Stimulated activated CD4-positive, alpha-beta T cell treated with anti-CD3 and anti-CD28 coated beads, TNF-alpha, amount 100 ng/mL, for 1 hour (primary cell): ENCODE data around the gene LILRB5.
"Not testable (repeated sequence)": the region's sequence is repeated elsewhere in the genome, so short reads cannot be mapped to it uniquely, and the experiment has no call there.

Experiments used
- DNase-seq, 3 donors: peaks; one replicate each; pipeline ENCODE4 v3.0.0-alpha.2; 2020; ENCODE audit warnings: low read depth in 3 of 3, low spot score in 1 of 3

Gene LILRB5

DNA sequence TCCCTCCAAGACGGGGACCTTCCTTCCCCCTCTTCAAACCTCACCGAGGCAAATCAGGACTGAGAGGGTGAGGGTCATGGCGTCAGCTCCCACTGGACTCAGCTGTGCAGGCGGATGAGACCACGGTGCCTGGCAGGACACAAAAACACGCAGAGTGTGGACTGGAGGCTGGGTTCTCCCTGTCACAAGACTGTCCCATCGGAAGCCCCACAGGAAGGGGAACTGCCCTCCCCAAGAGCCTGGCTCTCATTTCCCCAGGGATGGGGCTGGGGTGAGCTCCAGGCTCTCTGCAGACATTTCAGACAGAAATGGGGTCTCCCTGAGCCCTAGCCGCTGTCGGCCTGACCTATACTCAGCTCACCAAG, at the start of gene LILRB5:
Gene LILRB5, minus strand, starts transcription at position 158 of the 365 bp plus-strand sequence. Its CDS starts 80 bp downstream, at position 78.
- no peak for DNase-seq

DNA sequence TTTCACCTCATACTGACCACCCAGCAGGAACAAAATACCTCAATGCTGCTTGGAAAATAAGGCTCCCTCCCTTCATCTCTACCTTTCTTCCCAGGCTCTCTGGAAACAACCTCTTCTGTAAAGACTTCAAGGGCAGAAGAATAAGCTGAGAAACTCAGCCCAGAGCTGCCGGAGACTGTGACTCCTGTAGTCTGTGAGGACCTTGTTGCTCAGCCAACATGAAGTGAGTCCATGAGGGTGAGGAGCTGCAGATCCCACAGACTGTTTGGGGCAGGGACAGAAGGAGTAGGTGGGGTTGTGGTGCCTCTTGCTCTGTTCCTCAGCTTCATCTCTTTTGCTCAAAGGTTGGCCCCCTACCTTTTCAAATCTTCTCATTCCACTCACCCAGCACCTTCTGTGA, 48.1 kb upstream of the LILRB5 start:
- DNase-seq: no peak

DNA sequence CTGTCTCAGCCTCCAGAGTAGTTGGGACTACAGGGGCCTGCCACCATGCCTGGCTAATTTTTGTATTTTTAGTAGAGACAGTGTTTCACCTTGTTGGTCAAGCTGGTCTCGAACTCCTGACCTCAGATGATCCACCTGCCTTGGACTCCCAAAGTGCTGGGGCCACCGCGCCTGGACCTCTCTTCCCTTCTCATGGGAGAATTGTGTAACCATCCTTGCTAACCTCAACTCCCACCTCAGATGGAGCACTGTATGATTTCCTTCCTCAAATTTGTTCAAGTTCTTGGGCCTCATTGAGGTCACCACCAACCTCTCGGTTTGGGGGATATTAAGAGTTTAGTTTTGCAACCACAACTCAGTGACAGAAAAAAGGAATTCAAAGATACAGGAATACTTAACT, 45.2 kb upstream of the LILRB5 start:
- DNase-seq: no peak

DNA sequence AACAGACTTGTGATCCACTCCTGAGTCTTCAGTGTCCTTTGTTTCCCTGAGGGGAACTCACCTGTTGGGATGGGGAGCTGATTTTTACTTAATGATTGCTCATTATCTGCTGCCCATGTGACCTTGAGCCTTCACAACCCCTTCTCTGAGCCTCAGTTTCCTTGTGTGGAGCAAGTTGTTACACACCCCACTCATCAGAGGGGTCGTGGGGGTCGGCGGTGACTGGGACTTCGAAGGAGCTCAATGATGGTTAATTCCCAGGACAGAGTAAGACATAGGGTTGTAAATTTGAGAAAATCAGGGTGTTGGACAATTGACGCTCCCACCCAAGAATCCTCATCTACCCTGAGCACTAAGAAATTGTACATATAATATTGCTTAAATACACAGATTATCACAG, 42.4 kb upstream of the LILRB5 start:
- no peak for DNase-seq

GRCh38 chr19:54299126-54299498, 42.0 kb upstream of the LILRB5 start:
- DNase-seq: no peak

GRCh38 chr19:54298357-54299125, 41.5 kb upstream of the LILRB5 start:
- DNase-seq: no peak

DNA sequence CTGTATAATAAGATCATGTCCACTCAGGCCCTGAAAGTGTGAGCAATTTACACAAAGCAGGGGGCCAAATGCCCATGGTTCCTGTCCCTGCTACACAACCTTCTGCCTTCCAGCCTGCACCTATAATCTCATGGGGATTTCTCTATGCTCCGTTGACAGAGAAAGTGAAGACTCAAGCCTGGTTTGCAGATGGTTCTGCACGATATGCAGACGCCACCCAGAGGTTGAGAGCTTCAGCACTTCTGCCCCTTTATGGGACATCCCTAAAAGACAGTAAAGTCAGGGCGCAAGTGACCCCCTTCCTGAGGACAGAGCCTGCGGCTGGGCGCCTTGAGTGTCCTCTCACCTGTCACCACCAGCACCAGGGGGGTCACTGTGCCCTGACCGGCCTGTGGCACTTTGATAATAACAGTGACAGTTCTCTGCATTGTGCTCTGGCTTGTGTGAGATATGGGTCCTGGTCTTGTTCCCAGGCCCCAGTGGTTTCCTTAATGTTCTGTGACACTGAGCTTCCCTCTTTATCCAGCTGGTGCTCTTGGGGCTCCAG, 40.8 kb upstream of the LILRB5 start:
- no peak for DNase-seq

DNA sequence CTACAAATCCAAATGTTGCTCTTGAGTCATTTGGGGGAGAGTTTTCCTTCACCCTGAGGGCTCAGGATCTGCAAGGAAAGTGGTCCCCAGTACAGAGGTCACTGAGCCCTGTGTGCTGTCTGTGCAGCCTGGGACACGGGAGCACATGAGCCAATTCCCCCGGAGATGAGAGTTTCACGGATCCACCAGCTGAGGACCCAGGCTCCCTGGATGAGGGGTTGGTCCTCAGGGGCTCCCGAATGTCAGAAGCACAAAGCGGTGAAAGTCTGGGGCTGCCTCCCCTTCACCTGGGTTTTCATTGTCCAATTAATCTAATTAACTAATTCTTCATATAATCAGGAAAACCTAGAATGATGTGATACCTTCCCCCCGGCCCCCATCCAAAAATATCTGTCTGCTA, 37.5 kb upstream of the LILRB5 start:
- no peak for DNase-seq

- not testable (repeated sequence) for DNase-seq
Observed at GRCh38 chr19:54289160-54289559, 32.1 kb upstream of the LILRB5 start.

GRCh38 chr19:54287456-54287855, 30.4 kb upstream of the LILRB5 start:
- DNase-seq: no peak

DNA sequence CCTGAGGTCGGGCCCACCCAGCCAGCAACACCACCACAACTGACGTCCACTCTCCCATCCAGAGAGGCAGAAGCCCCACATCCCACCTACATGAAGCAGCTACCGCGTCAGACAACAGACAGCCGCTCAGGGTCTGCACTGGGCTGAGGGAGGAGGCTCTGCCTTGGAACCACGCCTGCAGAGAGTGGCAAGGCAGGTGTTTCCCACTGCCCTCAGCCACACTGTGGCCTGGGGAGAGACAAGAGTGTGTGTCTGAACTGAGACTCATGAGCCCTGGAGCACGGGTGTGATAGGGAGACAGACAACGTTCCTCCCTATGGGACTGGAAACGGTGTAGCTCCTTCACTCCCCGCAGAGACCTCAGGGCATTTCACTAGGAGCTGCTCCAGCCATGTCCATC, 29.2 kb upstream of the LILRB5 start:
- DNase-seq: not testable (repeated sequence)

DNA sequence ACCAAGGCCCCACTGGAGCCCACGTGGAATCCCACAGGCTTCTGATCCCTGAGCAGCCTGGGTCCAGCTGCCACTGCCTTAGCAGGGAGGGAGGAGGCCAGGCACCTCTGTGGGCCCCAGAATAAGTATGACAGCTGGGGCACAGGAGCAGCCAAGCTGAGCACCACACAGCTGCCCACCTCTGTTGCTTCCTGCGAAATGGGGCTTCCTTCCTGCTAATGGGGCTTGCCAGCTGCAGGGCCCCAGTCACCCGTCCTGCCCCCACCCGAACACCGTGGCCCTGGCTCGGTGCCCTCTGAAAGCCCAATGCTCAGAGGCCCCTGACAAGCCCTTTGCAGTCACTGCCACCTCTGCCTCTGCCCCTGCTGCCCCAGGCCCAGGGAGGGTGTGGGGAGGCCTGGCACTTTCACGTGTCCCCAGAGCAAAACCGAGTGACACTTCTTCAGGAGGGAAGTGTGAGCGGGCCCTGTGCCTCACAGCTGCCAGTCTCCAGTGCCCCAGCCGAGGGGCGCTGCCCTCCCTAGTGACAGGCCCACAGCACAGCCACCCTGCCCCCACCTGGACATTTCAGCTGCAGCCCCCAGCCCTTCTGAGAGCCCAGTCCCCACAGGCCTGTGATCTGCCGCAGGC, 28.5 kb upstream of the LILRB5 start:
- DNase-seq: not testable (repeated sequence)

DNA sequence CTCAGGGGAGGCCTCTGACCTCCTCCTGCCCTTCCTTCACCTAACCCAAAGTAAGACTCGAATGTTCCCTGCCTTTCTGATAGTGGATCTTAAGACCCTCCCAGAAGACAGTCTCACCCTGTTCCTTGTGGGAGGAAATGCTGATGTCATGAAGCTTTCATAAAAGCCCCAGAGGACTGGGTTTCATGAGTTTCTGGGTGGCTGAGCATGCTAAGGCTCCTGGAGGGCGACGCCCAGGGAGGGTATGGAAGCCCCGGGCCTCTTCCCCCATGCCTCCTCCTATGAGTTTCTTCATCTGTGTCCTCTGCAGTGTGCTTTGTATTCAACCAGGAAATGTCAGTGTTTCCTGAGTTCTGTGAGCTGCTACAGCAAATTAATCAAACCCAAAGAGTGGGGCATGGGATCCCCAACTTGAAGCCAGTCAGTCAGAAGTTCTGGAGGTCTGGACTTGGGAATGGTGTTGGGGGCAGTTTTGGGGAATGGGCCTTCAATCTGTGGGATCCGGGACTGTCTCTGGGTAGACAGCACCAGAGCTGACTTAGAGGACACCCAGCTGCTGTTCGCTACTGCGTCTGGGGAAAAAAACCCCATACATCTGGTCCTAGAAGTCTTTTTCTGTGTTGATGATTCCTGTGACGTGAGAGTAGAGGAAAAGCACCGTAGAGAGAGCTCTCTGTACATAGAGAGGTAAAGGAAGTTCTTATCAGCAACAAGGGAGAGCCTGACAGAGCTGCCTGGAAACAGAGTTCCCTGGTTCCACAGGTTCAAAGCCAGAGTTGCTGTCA, 25.8 kb upstream of the LILRB5 start:
- DNase-seq: no peak

DNA sequence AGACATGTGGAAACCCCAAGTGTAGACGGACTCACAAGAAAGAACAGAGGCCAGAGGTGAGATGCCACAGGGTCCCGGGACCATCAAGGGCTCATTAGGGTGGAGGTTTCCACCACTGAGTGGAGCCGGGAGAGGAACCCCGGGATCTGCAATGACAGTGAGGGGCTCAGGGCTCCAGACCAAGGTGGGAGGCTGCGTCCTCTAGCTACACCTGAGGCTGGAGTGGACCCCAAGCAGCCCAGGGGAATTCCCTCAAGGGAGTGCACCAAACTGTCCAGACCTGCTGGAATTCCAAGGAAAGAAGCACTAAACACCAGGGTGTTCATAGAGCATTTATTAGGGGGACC, 24.6 kb upstream of the LILRB5 start:
- DNase-seq: not testable (repeated sequence)

DNA sequence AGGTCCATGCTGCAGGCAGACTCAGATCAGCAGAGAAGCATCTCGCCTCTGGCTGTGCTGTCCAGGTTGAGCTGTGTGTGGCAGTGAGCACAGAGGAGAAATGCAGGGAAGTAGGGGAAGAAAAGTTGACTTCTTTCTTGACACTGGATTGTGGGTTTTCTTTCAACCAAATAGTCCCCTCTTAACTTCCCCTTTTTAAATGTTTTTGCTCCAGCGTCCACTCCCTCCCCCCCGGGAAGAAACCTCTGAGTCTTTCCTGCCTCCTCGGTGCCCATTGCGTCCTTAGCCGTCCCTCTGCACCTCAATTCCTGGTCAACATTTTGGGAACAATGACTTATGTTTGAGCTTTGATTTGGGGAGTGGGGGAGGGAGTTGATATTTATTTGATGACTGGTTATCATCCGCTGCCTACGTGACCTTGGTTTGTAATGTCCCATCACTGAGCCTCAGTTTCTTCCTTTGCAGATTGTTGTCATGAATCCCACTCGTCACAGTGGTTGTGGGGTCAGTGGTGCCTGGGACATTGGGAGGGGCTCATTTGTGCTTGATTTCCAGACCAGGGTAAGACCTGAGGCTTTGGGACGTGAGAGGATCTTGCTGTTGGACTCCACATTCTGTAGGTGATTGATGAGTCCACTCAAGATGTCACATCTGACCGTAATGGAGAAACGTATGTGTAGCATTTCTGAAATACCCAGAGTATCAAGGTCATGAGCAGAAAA, 24.1 kb upstream of the LILRB5 start, which contains the start of gene LILRB2:
Gene LILRB2, minus strand, starts transcription at position 104 of the 722 bp plus-strand sequence. CDS start 614 bp downstream, outside the sequence.
- DNase-seq: no peak

DNA sequence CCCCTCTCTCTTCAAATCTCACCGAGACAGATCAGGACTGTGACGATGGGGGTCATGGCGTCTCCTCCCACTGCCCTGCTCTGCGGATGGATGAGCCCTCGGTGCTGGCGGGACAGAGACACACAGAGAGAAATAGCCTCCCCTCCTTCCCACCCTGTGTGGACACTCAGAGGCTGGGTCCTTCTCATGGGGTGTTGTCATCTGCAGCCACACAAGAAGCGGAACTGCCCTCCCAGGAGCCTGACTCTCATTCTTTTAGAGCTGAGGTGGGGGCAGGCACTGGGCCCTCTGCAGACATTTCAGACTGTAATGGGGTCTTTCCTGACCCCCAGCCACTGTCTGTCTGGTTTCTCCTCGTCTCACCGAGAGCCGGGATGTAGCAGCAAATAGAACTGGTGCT, 23.4 kb upstream of the LILRB5 start:
- DNase-seq: not testable (repeated sequence)

DNA sequence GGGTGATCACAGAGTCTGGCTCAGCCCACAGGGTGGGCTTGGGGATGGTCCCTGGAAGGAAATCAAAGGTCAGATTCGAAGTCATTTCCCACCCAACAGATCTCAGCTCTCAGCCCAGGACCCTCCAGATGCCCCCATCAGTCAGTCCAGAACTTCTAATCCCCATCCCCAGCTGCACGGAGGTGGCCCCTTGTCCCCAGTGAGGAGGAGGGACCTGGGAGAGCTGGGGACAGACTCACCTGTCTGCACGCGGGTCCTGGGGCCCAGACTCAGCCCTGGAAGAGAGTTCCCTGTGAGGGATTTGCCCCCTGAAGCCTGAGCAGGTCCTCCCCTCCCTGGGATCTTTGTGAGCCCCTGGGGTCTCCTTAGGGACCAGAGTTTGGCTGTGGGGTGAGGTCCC, 23.0 kb upstream of the LILRB5 start:
- DNase-seq: not testable (repeated sequence)

- no peak for DNase-seq
Observed at GRCh38 chr19:54279406-54279962, 22.4 kb upstream of the LILRB5 start.

- DNase-seq: not testable (repeated sequence)
Observed at GRCh38 chr19:54278571-54279195, 21.6 kb upstream of the LILRB5 start.

- DNase-seq: not testable (repeated sequence)
Observed at GRCh38 chr19:54278056-54278455, 21.0 kb upstream of the LILRB5 start.
